ENCODE measurements around the gene RXFP4. TPM values are rescaled to one million over a fixed set of nuclear protein-coding genes. Genes with fewer than 3 reads are reported as not detected.

Gene RXFP4
- total RNA-seq, 4 donors from 2014 or later: 0.80 to 11.6 (median 2.5) TPM

GRCh38 chr1:155934936-155935590 lies 6.4 kb upstream of the RXFP4 start:
- no peak for DNase-seq
- in situ Hi-C loops (cut with MboI; ENCODE audit: low pct_ligation_motif_present in 1 of 4, low pct_unique_long_range_greater_than_20kb in 1 of 4, low sequenced_read_pairs in 3 of 4): loop anchor here (5.0 to 10.0 kb wide), 3 partner anchors 47 to 52 kb away; no protein-coding TSS in a partner anchor

GRCh38 chr1:155938220-155938627 lies 3.2 kb upstream of the RXFP4 start:
- peaks cover 16 to 60% (median 41%) of the 10 kb centered on the region in 4 donors for H3K4me1 ChIP-seq

More at GRCh38 chr1:155934936-155935590, 6.4 kb upstream of the RXFP4 start:
- intact Hi-C loops (cut with DNase I; ENCODE audit: low total_unique reads): loop anchor here (5.0 kb wide), 1 partner anchor 52 kb away; no protein-coding TSS in a partner anchor
- WGBS, 2 donors (ENCODE audit: low coverage in 1 of 2): 43 to 84% methylated on average over 6 to 24 of the region's 24 CpGs
- no peaks in the 10 kb centered on the region for H3K9me3 ChIP-seq
- peaks cover 0 to 11% (median 3%) of the 10 kb centered on the region in 4 donors for H3K36me3 ChIP-seq
- no peak for TF ChIP-seq EP300 (IDR thresholded peaks at IDR 0.05; ENCODE audit: low read depth)
- TF ChIP-seq POLR2AphosphoS5 (IDR thresholded peaks at IDR 0.05): no peak
- TF ChIP-seq POLR2A (IDR thresholded peaks at IDR 0.05): no peak
- H3K27ac ChIP-seq: peak overlapping the region; percentile 91 to 96 (median 94)
- peaks cover 31 to 60% (median 41%) of the 10 kb centered on the region in 4 donors for H3K4me1 ChIP-seq
- no peaks in the 10 kb centered on the region for H3K27me3 ChIP-seq
- H3K4me3 ChIP-seq: peak overlapping the region; percentile 7 to 89 (median 80)

GRCh38 chr1:155940482-155940992 lies 901 bp upstream of the RXFP4 start:
- WGBS, 2 donors (ENCODE audit: low coverage in 1 of 2): 30% methylated on average over 4 of the region's 4 CpGs; no CpG with 5 or more reads in 1 of the 2 donors
- Histone ChIP-seq H3K27me3 (no peaks in the 10 kb centered on the region), H3K4me1 (peaks cover 35 to 69% (median 58%) of the 10 kb centered on the region in 4 donors), H3K36me3 (no peaks in the 10 kb centered on the region), H3K27ac (peak overlapping the region; percentile 89 to 92 (median 90)), H3K9me3 (no peaks in the 10 kb centered on the region), H3K4me3 (peak overlapping the region in 1 of 4 donors; percentile 36)
- peak; percentile 63 for DNase-seq
- in situ Hi-C loops (cut with MboI; ENCODE audit: low pct_ligation_motif_present in 1 of 4, low pct_unique_long_range_greater_than_20kb in 1 of 4, low sequenced_read_pairs in 3 of 4): no loop called here
- TF ChIP-seq POLR2A (IDR thresholded peaks at IDR 0.05) (peak; percentile 47), EP300 (IDR thresholded peaks at IDR 0.05; ENCODE audit: low read depth) (no peak), POLR2AphosphoS5 (IDR thresholded peaks at IDR 0.05) (peak in 2 of 3 donors; percentile 16 to 47), CTCF (IDR thresholded peaks at IDR 0.05) (no peak)
- intact Hi-C loops (cut with DNase I; ENCODE audit: low total_unique reads): no loop called here

More at GRCh38 chr1:155938220-155938627, 3.2 kb upstream of the RXFP4 start:
- Histone ChIP-seq H3K9me3 (no peaks in the 10 kb centered on the region), H3K27me3 (no peaks in the 10 kb centered on the region), H3K36me3 (no peaks in the 10 kb centered on the region), H3K27ac (peak overlapping the region in 3 of 4 donors; percentile 9 to 34 (median 24)), H3K4me3 (no peak overlapping the region)
- in situ Hi-C loops (cut with MboI; ENCODE audit: low pct_ligation_motif_present in 1 of 4, low pct_unique_long_range_greater_than_20kb in 1 of 4, low sequenced_read_pairs in 3 of 4): loop anchor here (5.0 to 10.0 kb wide), 3 partner anchors 44 to 49 kb away; no protein-coding TSS in a partner anchor
- TF ChIP-seq POLR2AphosphoS5 (IDR thresholded peaks at IDR 0.05) (no peak), POLR2A (IDR thresholded peaks at IDR 0.05) (no peak), CTCF (IDR thresholded peaks at IDR 0.05) (peak; percentile 39 to 72 (median 51)), EP300 (IDR thresholded peaks at IDR 0.05; ENCODE audit: low read depth) (no peak)
- DNase-seq: no peak
- intact Hi-C loops (cut with DNase I; ENCODE audit: low total_unique reads): loop anchor here (5.0 kb wide), 1 partner anchor 49 kb away; no protein-coding TSS in a partner anchor
- WGBS, 2 donors (ENCODE audit: low coverage in 1 of 2): 0% methylated on average over 1 of the region's 1 CpG

GRCh38 chr1:155941845-155942531 lies 550 bp downstream of the RXFP4 start:
- peak overlapping the region in 3 of 4 donors; percentile 20 to 36 (median 32) for H3K4me3 ChIP-seq
- H3K4me1 ChIP-seq: peaks cover 40 to 84% (median 69%) of the 10 kb centered on the region in 4 donors
- intact Hi-C loops (cut with DNase I; ENCODE audit: low total_unique reads): no loop called here
- no peaks in the 10 kb centered on the region for H3K27me3 ChIP-seq
- H3K9me3 ChIP-seq: no peaks in the 10 kb centered on the region
- WGBS, 2 donors (ENCODE audit: low coverage in 1 of 2): 61% methylated on average over 29 of the region's 29 CpGs; no CpG with 5 or more reads in 1 of the 2 donors
- peak overlapping the region; percentile 89 to 92 (median 90) for H3K27ac ChIP-seq
- TF ChIP-seq POLR2A (IDR thresholded peaks at IDR 0.05) (no peak), CTCF (IDR thresholded peaks at IDR 0.05) (no peak), POLR2AphosphoS5 (IDR thresholded peaks at IDR 0.05) (peak in 2 of 3 donors; percentile 14 to 46), EP300 (IDR thresholded peaks at IDR 0.05; ENCODE audit: low read depth) (no peak)
- H3K36me3 ChIP-seq: peaks cover 0 to 4% (median 1%) of the 10 kb centered on the region in 4 donors
- in situ Hi-C loops (cut with MboI; ENCODE audit: low pct_ligation_motif_present in 1 of 4, low pct_unique_long_range_greater_than_20kb in 1 of 4, low sequenced_read_pairs in 3 of 4): no loop called here
- DNase-seq: peak; percentile 41

Data from transverse colon (tissue), 4 donors.